ENCODE data around the gene PACRG.

The PACRG gene

DNA sequence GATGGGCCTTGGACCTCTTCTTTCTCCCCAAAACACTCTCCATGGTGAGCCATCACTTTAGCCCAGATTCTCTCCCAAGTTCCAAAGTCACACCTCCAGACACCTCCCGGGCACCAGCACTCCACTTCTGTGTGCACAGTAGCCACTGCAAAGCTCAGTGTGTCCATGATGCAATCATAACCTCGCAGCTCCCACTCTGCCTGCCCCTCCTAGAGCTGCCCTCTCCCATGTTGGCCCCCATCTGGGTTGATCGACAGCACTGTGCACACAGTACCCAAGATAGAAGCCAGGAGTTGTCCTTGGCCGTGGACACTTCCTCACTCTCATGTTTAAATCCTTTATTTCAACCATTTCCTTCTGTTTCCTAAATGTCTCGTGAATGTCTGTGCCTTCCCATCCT lies 293.3 kb downstream of the PACRG start:
- no peak overlapping the region for H3K4me3 ChIP-seq (ENCODE audit: low read depth in 1 of 2, low read length in 1 of 2)
- no peak for TF ChIP-seq CTCF (IDR thresholded peaks at IDR 0.05)
- H3K27me3 ChIP-seq = no peaks in the 10 kb centered on the region
- no peaks in the 10 kb centered on the region for H3K4me1 ChIP-seq (ENCODE audit: control insufficient read depth in 1 of 2, insufficient read depth in 1 of 2, low read depth in 1 of 2, low read length in 1 of 2)
- no peaks in the 10 kb centered on the region for H3K36me3 ChIP-seq
- no peaks in the 10 kb centered on the region for H3K9me3 ChIP-seq
- H3K27ac ChIP-seq = no peak overlapping the region

GRCh38 chr6:163023700-163024099 lies 295.9 kb downstream of the PACRG start:
- no peak overlapping the region for H3K4me3 ChIP-seq (ENCODE audit: low read depth in 1 of 2, low read length in 1 of 2)

GRCh38 chr6:163026893-163027292 lies 299.1 kb downstream of the PACRG start:
- Histone ChIP-seq H3K4me3 (ENCODE audit: low read depth in 1 of 2, low read length in 1 of 2) (no peak overlapping the region), H3K9me3 (no peaks in the 10 kb centered on the region), H3K27ac (no peak overlapping the region), H3K27me3 (no peaks in the 10 kb centered on the region), H3K4me1 (ENCODE audit: control insufficient read depth in 1 of 2, insufficient read depth in 1 of 2, low read depth in 1 of 2, low read length in 1 of 2) (no peaks in the 10 kb centered on the region), H3K36me3 (no peaks in the 10 kb centered on the region)
- TF ChIP-seq CTCF (IDR thresholded peaks at IDR 0.05) = no peak

More at GRCh38 chr6:163023700-163024099, 295.9 kb downstream of the PACRG start:
- no peak overlapping the region for H3K27ac ChIP-seq
- H3K9me3 ChIP-seq = no peaks in the 10 kb centered on the region
- TF ChIP-seq CTCF (IDR thresholded peaks at IDR 0.05) = no peak
- no peaks in the 10 kb centered on the region for H3K4me1 ChIP-seq (ENCODE audit: control insufficient read depth in 1 of 2, insufficient read depth in 1 of 2, low read depth in 1 of 2, low read length in 1 of 2)
- H3K36me3 ChIP-seq = no peaks in the 10 kb centered on the region
- no peaks in the 10 kb centered on the region for H3K27me3 ChIP-seq

DNA sequence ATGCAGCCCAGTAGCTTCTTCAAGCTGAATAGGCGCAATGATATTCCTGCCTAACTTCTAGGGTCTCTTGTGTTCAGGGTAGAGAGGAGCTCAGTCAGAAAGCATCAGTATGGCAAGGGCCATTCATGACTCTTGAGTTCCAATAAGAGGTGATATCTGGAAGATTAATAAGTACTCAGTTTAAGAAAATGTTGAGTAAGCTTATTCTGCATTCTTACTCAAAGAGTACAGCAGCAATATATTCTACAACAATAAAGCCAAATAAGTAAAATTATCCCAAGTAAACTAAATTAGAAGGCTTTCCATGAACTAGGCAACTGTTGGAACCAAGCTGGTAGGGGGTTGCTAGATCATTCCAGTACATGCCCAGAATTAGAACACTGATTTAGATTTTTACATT lies 303.2 kb downstream of the PACRG start:
- H3K27me3 ChIP-seq = no peaks in the 10 kb centered on the region
- no peak overlapping the region for H3K4me3 ChIP-seq (ENCODE audit: low read depth in 1 of 2, low read length in 1 of 2)
- TF ChIP-seq CTCF (IDR thresholded peaks at IDR 0.05) = no peak
- no peaks in the 10 kb centered on the region for H3K9me3 ChIP-seq
- no peak overlapping the region for H3K27ac ChIP-seq
- H3K4me1 ChIP-seq (ENCODE audit: control insufficient read depth in 1 of 2, insufficient read depth in 1 of 2, low read depth in 1 of 2, low read length in 1 of 2) = no peaks in the 10 kb centered on the region
- no peaks in the 10 kb centered on the region for H3K36me3 ChIP-seq

GRCh38 chr6:163031931-163032330 lies 304.2 kb downstream of the PACRG start:
- Histone ChIP-seq H3K36me3 (no peaks in the 10 kb centered on the region), H3K27me3 (no peaks in the 10 kb centered on the region), H3K4me3 (ENCODE audit: low read depth in 1 of 2, low read length in 1 of 2) (no peak overlapping the region), H3K27ac (no peak overlapping the region), H3K4me1 (ENCODE audit: control insufficient read depth in 1 of 2, insufficient read depth in 1 of 2, low read depth in 1 of 2, low read length in 1 of 2) (no peaks in the 10 kb centered on the region), H3K9me3 (no peaks in the 10 kb centered on the region)
- no peak for TF ChIP-seq CTCF (IDR thresholded peaks at IDR 0.05)

- Histone ChIP-seq H3K27me3 (no peaks in the 10 kb centered on the region), H3K27ac (no peak overlapping the region), H3K4me3 (ENCODE audit: low read depth in 1 of 2, low read length in 1 of 2) (no peak overlapping the region), H3K4me1 (ENCODE audit: control insufficient read depth in 1 of 2, insufficient read depth in 1 of 2, low read depth in 1 of 2, low read length in 1 of 2) (no peaks in the 10 kb centered on the region), H3K9me3 (no peaks in the 10 kb centered on the region), H3K36me3 (no peaks in the 10 kb centered on the region)
- TF ChIP-seq CTCF (IDR thresholded peaks at IDR 0.05) = no peak
These were observed 308.4 kb downstream of the PACRG start for GRCh38 chr6:163036160-163036645.

Measured in neutrophil (primary cell).